A549 (cell line): ENCODE data around the gene CYP4F3.

ENCODE experiments used
- POLR2A ChIP-seq: IDR thresholded peaks from 2 replicates; pipeline ENCODE4 v1.6.1; 2012; ENCODE audit warnings: mild to moderate bottlenecking, low read length
- RNF2 ChIP-seq: fragments of 200-600 bp; sonication (generic); IDR thresholded peaks from 2 replicates; pipeline ENCODE4 v1.6.1; 2016; ENCODE audit warnings: low read depth, mild to moderate bottlenecking, antibody characterized with exemption, moderate library complexity, borderline replicate concordance
- TF ChIP-seq, protein P1 (sequence below): fragments of >200 bp; sonication (Bioruptor Twin); formaldehyde crosslinking; IDR thresholded peaks from 3 replicates; pipeline ENCODE4 v1.5.1; 2016
- TF ChIP-seq, protein P2 (sequence below): fragments of 250-450 bp; sonication (Bioruptor Pico); IDR thresholded peaks from 2 replicates; pipeline ENCODE4 v1.5.0; 2021; ENCODE audit warnings: mild to moderate bottlenecking, moderate library complexity, borderline replicate concordance

DNA sequence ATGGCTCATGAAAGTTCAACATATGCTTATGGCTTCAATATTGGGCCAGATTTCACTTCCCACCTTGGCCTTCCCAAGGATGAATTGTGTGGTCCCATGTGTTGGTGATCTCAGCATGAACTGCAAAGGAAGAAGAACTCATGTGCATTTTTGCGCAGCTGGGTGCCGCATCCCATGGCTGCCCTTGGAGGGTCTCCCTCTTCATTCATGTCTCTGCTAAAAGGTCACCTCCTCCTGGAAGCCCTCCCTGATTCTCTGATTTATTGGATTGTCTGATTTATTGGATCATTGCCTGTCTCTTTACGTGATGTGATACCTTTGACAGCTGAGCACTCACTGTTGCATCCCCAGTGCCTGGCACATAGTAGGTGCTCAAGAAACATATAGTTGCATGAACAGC lies 27.4 kb upstream of the CYP4F3 start:
- TF ChIP-seq, protein P1, sequence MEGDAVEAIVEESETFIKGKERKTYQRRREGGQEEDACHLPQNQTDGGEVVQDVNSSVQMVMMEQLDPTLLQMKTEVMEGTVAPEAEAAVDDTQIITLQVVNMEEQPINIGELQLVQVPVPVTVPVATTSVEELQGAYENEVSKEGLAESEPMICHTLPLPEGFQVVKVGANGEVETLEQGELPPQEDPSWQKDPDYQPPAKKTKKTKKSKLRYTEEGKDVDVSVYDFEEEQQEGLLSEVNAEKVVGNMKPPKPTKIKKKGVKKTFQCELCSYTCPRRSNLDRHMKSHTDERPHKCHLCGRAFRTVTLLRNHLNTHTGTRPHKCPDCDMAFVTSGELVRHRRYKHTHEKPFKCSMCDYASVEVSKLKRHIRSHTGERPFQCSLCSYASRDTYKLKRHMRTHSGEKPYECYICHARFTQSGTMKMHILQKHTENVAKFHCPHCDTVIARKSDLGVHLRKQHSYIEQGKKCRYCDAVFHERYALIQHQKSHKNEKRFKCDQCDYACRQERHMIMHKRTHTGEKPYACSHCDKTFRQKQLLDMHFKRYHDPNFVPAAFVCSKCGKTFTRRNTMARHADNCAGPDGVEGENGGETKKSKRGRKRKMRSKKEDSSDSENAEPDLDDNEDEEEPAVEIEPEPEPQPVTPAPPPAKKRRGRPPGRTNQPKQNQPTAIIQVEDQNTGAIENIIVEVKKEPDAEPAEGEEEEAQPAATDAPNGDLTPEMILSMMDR = no peak
- TF ChIP-seq, protein P2, sequence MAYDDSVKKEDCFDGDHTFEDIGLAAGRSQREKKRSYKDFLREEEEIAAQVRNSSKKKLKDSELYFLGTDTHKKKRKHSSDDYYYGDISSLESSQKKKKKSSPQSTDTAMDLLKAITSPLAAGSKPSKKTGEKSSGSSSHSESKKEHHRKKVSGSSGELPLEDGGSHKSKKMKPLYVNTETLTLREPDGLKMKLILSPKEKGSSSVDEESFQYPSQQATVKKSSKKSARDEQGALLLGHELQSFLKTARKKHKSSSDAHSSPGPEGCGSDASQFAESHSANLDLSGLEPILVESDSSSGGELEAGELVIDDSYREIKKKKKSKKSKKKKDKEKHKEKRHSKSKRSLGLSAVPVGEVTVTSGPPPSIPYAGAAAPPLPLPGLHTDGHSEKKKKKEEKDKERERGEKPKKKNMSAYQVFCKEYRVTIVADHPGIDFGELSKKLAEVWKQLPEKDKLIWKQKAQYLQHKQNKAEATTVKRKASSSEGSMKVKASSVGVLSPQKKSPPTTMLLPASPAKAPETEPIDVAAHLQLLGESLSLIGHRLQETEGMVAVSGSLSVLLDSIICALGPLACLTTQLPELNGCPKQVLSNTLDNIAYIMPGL (CRISPR knock-in tag) = no peak
- TF ChIP-seq POLR2A (no peak), RNF2 (no peak)
